ENCODE measurements around the gene SDCCAG8.

Gene SDCCAG8

DNA sequence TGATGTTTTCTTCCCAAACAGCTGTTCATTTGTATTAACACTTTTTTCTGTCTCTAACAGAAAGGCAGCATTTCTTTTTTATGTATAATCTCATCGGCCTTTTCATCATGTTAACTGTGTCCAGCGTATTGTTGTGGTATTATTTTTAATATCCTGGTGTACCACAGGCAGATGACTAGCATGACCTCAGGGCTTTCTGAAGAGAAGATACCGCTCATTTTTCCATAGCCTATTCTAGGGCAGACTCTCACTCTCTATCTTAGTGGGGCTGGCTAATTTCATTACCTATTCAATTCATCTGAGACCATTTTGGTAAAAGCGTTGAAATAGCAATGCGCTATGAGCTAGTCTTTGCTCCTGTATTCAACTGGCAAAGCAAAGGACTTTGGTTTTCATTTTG, 209.9 kb downstream of the SDCCAG8 start:
- DNase-seq, result no peak

DNA sequence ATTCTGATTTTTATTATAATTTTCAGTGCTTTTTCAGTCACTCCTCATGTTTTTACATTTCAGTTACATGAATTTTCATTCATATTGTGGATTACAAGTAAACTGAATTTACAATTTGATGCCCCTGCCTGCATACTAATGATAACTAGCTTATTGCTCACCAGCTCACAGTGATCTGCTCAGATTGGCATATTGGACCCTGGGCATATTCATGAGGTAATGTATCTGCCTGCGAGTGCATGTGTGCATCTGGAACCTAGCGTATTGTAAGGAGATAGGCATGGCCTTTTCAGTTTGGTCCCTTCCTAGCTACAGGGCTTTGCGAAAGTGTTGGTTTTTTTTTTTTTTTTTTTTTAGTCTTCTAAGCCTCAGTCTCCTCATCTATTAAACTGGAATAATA, 213.7 kb downstream of the SDCCAG8 start:
- DNase-seq, result no peak

DNA sequence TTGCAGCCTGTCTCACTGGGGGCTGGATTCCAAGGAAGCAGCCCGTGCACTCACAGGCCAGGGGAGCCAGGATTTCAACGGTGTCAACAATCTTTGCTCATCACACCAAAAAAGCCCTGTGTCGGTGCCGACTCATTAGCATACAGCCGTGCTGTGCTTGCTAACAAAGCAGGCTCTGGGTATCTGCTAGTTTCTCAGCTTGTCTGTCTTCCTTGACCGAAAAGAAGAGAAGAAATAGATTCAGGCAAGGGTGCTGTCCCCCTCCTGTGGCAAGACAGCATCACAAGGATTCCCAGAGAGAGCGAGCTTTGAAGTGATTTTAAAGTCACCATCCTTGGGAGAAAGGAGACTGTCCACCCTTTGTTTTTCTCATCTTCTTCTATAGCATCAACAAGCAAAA, 214.7 kb downstream of the SDCCAG8 start:
- no peak for DNase-seq

DNA sequence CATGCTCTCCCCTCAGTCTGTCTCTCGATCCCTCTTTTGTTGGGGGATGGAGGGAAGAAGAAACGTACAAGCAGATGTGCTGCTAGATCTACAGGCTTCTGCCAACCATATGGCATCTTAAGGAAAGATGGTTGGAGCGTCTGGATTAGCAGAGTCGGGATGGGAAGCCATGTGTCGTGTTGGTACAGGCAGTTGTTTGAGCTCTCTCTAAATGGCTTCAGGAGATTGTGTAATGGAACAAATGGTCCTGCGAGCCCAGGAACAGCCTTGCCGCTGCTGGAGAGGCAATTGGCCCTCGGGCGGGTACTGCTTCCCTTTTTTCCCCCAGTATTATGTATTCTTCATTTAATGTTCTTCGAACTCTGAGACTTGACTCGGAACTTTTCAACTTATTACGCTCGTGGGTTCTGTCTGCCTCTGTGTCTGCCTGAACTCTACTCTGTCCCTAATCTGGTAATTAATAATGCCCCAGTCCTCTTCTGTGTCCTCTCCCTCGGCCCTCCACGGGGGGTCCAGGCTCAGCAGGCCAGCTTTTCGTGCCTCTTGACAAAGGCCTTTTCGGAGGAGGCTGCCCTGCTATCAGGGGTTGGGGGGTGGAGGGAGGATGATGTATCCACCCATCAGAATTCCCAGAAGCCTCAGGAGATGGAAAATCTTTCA, 215.3 kb downstream of the SDCCAG8 start:
- DNase-seq, result no peak

DNA sequence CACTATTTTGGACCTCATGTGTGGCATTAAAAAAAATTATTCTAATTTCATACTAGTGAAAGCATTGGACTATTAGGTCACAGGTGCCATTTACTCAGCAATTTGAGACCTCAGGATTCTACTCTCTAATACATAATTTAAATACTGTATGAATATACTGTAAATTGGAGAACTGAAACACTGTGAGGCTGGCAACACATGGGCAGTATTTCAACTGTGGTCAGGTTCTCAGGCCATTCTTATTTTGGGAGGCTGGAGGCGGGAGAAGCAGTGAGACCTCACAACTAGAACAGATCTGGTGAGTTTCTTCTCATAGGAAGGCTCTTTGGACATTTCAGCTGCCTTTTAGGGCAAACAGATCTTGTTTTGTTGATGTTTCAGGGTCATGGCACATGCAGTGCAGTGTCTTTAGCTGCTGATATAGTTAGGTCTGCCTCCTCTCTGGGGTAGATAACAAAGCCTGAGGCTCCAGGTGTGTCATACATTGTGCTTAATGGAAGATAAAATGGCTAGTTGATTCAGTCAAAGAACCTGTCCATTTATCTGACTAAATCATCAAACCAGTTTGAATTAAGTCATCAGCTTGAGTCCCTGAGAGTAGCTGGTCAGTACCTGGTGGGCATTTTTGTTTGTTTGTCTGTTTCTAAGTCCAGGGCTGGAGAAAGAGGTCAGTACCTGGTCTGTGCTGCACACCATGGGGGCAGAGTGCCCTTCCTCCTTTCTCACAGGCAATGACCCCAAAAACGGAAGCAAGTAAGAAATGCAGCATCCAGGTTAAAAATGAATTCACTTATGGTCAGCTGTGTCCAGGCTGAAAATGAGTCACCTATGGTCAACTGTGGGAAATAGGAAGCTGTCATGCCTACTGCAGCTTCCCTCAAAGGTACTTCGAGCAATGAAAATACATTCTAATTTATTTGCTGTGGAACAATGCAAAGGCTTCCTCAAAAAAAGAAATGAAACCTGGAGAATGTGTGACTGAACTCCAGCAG, 216.2 kb downstream of the SDCCAG8 start:
- DNase-seq, result no peak

DNA sequence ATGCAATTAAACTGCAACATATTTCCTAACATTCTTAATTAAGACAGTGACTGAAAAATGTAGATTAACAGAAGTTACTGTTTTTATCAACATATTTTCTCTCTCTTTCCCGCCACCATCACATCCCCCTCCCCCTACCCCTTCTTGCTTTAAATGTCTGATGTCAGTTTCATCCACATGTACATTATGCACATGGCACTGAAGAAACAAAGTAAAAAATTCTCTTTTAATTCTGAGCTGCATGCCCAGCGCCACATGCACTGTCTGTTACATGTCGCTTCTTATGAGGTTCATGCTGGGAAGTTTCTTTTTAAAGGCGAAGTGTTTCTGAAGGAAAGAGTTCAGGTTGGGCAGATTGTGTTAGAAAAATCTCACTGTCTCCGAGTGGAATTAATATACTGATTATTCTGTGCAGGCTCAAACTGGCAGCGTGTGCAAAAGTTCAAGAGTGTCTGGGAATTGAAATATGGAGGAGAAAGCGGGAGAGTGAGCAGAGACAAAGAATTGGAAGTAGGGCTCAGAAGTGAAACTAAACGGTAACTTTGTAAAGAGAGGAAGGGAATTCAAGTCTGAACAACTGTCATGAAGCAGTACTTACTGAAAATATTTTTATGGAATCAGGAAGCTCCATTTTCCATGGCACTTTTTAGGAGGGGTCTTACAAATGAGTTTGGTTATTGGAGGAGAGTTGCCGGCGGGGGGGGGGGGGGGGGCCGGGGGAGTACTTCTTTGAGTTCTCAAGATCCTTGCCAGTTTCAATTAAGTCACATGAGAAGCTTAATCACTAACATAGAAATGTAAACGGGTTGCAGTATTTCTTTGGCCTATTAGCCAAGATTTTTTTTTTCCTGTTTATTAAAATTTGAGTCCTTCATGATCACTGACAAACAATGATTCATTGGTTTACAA, 217.6 kb downstream of the SDCCAG8 start:
- no peak for DNase-seq

DNA sequence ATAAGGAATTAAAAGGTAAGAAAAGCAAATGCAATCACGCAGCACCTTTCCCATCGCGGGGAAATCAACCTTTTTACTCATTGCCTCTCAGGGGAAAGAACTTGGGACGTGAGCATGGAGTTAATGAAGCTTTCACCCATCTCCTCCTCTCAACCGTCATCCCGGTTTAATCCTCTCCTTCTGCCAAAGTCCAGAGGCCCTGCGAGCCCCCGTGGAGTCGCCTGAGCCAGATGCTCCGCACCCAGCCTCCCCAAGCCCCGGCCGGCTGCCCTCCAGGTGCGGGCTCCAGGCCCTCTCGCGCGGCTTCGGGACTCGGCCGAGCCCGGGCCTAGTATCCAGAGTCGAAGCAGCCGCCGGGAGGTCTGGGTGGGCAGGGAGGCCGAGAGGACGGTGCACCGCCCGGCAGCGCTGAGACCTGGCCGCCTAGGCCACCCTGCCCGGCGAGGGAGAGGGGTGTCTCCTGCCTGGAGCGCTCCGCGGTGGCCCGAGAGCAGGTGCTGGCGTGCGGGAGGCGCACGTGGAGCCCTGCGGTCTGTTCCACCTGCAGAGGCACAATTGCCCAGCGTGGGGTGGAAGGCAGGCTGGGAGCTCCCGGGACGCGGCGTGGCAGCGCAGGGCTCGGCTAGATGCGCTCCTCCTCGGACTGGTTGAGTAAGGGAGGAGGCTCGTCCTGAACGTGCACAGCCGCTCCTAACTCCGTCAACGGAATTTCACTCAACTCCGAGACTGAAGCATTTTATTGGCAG, 218.5 kb downstream of the SDCCAG8 start:
- DNase-seq, result no peak

DNA sequence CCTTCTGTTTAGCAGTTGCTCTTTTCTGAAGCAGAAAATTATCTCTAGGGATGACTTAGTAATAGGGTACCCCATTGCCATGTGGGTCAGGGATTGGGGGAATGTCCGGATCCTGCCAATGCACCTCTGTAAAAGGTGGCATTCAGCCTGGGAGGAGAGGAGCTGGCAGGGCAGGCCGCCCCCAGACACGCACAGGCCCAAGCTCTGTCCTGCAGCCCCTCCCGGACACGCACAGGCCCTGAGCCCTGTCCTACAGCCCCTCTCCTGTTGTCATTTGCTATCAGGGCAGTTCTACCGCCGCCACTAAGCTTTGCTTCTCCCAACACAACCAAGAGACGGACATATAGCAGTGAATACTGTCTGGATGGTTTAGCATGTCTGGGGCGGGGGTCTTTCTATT, 219.1 kb downstream of the SDCCAG8 start:
- DNase-seq, result no peak

DNA sequence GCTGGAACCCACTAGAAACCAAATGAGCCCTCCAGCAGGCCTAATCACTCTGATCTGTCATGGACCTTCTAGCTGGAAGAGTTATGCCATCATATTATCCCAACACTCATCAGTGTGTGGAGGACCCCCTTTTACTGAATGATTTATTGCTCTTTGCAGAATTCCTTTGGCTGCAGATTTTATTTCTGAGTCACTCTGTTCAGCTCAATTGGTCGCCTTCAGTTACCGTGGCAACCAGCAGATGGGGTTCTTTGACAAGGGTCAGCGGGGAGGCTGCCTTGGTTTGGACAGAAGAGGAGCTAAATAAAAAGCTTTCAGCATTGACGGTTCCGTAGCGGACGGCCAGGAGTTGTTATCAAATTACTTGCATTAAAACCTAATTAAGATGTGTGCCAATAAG, 220.1 kb downstream of the SDCCAG8 start:
- no peak for DNase-seq

DNA sequence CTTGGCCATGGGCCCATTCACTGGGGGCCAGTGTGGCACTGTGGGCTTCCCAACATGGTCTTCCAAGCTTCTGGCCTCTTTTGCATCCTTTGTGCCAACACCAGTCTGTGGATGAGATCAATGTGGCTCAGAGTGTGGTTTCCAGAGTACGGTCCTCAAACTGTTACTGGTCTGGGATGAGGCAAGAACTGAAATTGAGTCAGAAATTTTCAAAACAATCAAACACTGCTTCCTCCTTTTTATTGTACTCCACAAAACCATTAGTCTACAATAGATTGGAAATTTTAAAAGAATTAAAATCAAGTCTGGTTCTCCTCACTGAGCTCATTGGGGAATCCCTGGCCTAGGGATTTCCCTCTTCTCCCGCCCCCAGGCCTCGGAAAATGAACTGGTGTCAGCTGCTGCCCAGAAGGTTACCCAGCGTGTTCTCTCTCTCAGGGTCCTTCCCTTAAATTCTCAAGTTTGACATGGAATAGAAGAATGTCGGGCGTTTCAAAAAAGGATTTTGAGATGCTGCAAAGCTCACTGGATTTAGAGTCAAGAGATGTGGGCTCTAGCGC, 222.0 kb downstream of the SDCCAG8 start:
- DNase-seq, result no peak

DNA sequence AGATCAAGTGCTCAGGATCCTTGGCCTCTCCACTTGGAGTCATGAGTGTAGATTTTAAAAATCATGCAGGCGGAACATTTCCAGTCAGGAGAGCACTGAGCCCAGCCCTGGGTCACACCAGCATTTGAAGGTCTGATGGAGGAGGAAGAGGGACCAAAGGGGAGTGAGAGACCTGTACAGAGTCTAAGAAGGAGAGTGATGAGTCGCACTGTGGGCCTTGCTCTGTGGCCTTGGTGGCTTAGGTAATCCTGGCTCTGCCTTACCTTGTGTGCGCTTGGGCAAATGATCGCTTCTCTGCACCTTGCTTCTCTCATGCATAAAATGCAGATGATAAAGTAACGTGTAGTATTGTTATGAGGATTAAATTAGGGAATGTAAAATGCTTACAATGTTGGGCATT, 225.3 kb downstream of the SDCCAG8 start:
- DNase-seq, result no peak

DNA sequence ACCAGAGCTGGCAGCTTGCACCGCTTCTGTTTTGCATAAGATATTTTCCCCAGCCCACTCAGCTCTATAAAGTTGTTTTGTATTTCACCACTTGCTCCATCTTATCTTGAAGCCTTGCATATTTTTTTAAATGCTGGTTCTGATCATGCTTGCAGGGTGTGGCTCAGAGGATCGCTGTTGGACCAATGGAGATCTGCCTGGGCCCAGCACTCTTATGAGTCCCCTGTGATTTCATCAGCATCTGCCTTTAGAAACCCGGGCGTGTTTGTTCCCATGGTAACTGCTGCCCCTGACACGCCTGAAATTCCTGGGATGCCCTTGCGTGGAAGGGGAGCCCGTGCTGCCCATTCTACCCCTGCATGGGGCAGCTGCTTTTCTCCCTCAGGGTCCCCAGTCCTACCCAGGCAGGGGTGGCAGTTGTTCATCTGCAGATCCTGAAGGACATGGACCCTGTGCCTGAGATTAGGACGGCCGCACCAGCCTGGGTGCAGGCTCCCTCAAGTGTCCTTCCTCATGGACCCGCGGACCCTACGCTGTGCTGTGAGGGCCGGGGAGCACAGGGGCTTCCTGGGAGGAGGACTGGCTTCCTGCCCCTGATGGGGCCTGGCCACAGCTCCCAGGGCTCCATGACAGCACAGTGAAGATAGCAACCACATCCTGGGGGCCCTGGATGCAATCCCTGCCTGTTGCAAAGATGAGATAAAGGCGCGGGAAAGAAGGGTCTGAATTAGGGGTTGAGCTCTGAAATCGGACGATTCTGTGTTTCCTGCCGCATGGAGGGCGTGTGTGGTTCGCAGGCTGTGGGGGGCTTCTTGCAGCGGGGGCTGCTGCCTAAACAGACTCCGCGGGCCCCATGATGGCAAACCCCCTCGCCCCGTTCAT, 226.5 kb downstream of the SDCCAG8 start:
- DNase-seq, result no peak

DNA sequence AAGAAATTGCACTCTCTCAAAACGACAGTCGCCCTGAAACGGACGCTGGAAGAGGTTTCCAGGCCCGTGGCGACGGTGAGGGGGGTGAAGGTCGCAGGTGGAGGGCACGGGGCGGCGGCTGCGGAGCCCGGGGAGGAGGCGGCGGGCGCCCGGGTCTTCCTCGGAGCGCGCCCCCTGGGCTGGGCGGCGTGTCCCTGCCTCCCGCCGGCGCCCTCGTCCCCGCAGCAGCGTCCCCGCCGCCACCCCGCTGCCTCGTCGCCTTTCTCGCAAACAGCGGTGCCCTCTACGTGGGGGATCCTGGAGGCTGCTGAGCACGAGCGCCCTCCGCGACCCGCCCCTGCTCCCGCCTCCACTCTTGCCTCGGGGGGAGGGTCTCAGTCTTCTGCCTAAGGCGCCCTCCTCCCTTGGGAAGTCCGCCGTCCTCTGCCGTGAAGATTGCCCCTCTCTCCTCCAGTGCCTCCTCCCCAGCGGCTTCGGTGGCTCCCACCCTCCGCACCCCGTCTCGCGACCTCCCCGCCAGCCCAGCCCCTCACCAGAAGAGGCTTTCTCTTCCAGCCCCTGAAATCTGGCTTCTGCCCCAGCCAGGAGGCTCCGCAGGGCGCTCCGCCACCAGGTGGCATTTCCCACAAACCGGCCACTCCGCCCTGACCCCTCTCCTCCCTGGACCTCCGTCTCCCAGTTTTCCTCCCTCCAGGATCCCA, 227.4 kb downstream of the SDCCAG8 start:
- DNase-seq, result no peak

DNA sequence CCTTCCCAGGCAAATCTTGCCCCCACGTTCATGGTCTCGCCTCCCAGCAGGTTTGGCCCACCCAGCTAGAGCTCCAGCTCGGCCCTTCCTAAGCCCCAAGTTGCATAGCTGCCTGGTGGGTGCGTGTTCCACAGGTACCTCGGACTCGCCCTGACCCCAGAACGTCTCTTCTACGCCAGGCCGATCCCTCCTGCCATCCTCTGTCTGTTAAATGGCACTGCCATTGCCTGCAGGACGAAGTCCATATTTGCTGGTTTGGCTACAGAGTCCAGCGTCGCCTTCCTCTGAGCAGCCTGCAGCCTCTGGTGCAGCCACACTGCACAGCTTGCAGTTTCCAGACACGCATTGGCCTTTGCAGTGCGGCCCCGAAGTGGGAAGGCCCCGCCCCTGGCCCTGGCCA, 228.1 kb downstream of the SDCCAG8 start:
- no peak for DNase-seq

DNA sequence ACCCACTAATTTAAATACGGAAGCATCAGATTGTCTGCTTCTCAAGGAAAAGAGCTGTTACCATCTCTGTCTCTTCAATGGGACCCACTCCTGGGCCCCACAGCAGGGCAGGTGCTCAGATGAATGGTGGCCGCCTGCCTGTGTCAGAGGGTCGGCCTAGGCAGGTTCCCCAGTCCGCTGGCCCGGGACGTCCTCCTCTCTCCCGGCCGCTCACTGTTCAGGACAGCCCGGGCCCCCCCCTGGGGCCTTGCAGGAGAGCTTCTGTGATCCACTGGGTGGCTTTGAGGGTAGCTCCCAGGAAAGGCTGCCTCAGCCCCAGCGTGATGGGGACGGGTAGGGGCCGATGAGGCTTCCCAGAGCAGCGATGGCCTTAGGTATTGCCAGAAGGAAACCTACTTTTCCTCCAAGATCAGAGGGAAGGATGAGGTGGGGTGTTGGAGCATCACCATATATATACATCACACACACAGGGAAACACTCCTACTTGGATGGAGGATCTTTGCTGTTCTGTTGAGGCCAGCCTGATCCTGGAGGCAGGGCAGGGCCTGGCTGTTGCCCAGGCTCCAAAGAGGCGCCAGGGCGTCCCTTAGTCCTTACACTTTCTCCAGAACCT, 231.3 kb downstream of the SDCCAG8 start:
- DNase-seq, result no peak

DNA sequence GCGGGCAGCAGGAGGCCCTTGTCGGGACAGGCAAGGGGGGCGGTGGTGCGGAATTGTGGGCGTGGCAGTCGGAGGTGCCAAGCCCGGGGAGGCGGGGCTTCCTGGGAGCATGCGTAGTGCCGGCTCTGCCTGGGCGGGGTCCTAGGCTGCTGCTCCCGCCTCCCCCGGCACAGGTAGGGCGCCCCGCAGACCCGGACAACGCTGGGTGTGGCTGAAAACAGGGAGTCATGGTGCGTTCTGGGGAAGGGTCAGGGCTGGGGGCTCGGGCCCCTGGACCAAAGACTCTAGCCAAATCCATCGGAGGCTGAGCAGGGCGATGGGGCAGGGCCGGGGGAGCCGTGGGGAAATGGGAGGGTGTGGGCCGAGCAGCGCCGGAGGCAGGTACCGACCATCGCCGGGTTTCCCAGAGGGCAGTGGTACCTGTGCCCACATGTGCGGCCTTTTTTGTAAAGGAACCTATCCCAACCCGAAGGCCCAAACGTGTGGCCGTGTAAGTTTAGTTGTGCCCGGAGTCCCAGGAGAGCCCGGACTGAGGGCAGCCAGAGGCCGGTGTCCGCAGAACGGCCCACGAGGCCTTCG, 231.9 kb downstream of the SDCCAG8 start:
- no peak for DNase-seq

DNA sequence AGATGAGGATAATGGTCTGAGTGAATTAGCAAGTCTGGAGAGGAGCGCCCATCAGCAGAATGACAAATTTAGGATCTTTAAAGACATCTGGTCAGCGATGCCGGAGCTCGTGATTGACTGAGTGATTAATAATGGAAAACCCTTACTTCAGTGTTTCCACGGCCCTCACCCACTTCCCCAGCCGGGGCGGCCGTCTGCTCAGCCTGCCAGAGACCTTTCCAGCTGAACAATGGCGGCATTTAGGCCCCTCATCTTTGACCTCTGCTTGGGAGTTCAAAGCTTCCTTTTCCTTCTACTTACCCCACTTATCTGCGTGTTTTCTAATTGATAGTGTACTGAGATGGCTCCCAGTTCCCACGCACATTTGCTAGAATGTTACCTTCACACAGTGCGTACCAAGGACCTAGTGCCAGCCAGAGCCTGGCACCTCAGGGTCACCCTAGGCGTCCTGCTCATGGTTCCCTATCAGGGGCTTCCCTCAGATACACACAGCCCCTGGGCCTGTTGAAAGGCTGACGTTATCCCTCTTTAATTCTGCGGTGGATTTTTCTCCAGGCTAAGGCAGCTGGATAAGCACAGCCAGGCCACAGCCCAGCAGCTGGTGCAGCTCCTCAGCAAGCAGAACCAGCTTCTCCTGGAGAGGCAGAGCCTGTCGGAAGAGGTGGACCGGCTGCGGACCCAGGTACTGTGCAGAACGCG, 232.8 kb downstream of the SDCCAG8 start:
- DNase-seq, result no peak

DNA sequence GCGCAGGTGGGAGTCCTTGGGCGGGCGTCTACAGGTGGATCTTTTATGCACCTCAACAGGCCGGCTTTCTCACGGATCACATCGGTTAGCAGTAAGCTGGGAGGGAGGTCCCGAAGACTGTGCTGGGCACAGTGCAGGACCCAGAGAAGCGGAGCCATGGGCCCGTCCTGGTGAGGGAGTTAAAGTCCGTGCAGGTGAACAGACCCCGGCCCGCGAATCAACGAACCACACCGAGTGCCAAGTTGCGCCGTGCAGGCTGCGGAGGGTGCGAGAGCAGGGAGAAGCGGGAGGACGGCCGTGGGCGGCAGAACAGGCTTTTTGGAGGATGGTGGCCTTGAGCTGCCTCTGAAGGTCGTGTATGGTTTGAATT, 233.3 kb downstream of the SDCCAG8 start:
- no peak for DNase-seq

Measured in NCI-H1436 (cell line).